ENCODE measurements around the gene RTP4. TPM values are rescaled to one million over a fixed set of nuclear protein-coding genes. Genes with fewer than 3 reads are reported as not detected.
"Not testable (repeated sequence)": the region's sequence is repeated elsewhere in the genome, so short reads cannot be mapped to it uniquely, and the experiment has no call there.

RTP4 gene
- total and polyA plus RNA-seq, 10 donors = 8.2 to 15.7 (median 10.6) TPM

DNA sequence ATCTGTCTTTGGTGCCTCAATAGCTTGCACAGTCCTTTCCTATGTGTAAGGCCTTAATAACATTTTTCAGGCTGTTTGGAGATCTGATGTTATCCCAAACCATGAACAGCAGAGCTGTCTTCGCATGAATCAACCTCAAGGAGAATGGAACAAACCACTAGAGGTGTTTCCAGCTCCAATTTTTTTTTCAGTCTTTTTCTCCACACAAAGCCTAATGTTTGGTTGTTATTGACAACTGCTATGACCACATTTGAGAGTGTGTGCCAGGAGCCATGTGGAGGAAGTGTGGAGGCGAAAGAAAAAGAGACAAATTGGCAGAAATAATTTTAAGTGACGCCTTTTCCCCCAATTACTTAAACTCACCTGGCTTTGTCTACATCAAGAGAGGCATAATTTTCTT, 38.7 kb downstream of the RTP4 start:
- DNase-seq = no peak
- Histone ChIP-seq H3K27me3 (replicated peaks in 1 of 7) (peaks cover 0 to 26% (median 0%) of the 10 kb centered on the region in 7 donors), H3K4me1 (no peaks in the 10 kb centered on the region), H3K4me3 (no peak overlapping the region), H3K9me3 (no peaks in the 10 kb centered on the region), H3K36me3 (no peaks in the 10 kb centered on the region), H3K27ac (no peak overlapping the region)
- intact Hi-C loops (cut with DNase I; ENCODE audit: low total_unique reads) = no loop called here
- TF ChIP-seq POLR2A (IDR thresholded peaks at IDR 0.05) = no peak
- TF ChIP-seq, protein P1, sequence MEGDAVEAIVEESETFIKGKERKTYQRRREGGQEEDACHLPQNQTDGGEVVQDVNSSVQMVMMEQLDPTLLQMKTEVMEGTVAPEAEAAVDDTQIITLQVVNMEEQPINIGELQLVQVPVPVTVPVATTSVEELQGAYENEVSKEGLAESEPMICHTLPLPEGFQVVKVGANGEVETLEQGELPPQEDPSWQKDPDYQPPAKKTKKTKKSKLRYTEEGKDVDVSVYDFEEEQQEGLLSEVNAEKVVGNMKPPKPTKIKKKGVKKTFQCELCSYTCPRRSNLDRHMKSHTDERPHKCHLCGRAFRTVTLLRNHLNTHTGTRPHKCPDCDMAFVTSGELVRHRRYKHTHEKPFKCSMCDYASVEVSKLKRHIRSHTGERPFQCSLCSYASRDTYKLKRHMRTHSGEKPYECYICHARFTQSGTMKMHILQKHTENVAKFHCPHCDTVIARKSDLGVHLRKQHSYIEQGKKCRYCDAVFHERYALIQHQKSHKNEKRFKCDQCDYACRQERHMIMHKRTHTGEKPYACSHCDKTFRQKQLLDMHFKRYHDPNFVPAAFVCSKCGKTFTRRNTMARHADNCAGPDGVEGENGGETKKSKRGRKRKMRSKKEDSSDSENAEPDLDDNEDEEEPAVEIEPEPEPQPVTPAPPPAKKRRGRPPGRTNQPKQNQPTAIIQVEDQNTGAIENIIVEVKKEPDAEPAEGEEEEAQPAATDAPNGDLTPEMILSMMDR (IDR thresholded peaks at IDR 0.05 in 8 of 11, conservative IDR thresholded peaks at IDR 0.05 in 3 of 11) = no peak
- no peak for TF ChIP-seq POLR2AphosphoS5 (IDR thresholded peaks at IDR 0.05)
- 82 to 92% (median 89%) methylated on average over 3 of the region's 3 CpGs for WGBS, 5 donors

DNA sequence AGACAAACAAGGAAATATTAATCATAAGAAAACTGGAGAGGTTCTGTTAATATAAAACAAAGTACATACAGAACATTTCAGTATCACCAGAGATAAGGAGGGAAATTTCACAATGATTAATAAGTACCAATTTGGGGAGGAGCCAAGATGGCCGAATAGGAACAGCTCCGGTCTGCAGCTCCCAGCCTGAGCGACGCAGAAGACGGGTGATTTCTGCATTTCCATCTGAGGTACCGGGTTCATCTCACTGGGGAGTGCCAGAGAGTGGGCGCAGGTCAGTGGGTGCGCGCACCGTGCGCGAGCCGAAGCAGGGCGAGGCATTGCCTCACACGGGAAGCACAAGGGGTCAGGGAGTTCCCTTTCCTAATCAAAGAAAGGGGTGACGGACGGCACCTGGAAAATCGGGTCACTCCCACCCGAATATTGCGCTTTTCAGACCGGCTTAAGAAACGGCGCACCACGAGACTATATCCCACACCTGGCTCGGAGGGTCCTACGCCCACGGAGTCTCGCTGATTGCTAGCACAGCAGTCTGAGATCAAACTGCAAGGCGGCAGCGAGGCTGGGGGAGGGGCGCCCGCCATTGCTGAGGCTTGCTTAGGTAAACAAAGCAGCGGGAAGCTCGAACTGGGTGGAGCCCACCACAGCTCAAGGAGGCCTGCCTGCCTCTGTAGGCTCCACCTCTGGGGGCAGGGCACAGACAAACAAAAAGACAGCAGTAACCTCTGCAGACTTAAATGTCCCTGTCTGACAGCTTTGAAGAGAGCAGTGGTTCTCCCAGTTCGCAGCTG, 44.0 kb downstream of the RTP4 start:
- intact Hi-C loops (cut with DNase I; ENCODE audit: low total_unique reads); H3K4me3 ChIP-seq; H3K27ac ChIP-seq; H3K4me1 ChIP-seq; H3K36me3 ChIP-seq; DNase-seq; H3K9me3 ChIP-seq: not testable (repeated sequence)
- WGBS, 5 donors = 50 to 85% (median 72%) methylated on average over 5 to 32 of the region's 35 CpGs
- peaks cover 0 to 20% (median 0%) of the 10 kb centered on the region in 7 donors for H3K27me3 ChIP-seq (replicated peaks in 1 of 7)

Other genes starting within 250 kb of the RTP4 start
- 1 to 10 TPM; 1.9 to 4.9 (median 3.8) TPM for gene RPL39L, start 228.9 kb upstream of the RTP4 start, total RNA-seq
- gene RPL39L, start 228.9 kb upstream of the RTP4 start, polyA plus RNA-seq = 10 to 100 TPM in 2 of 3 donors, 1 to 10 TPM in 1; 5.6 to 10.9 (median 10.5) TPM
- gene RTP1, start 170.9 kb upstream of the RTP4 start, total RNA-seq = not detected
- not detected for gene RTP1, start 170.9 kb upstream of the RTP4 start, polyA plus RNA-seq
- 1 to 10 TPM in 1 of 7 donors, under 1 TPM in 4, not detected in 2; 0.35 to 1.9 (median 0.49) TPM for gene MASP1, start 76.6 kb upstream of the RTP4 start, total RNA-seq
- gene MASP1, start 76.6 kb upstream of the RTP4 start, polyA plus RNA-seq = under 1 TPM; 0.05 to 0.11 (median 0.10) TPM

Data from spleen (tissue), 11 donors.